Kidney (tissue), 14 donors: ENCODE results near the gene MIB2. TPM values are rescaled to one million over a fixed set of nuclear protein-coding genes. Genes with fewer than 3 reads are reported as not detected.
A peak's percentile ranks its signal among the peaks of the same experiment; 100 is the strongest.

Experiments used
- DNase-seq, 5 donors: peaks; one replicate each; pipeline ENCODE4 v3.0.0-alpha.2; 2013 to 2020
- FAIRE-seq: peaks from 2 replicates; lab custom pipeline; 2012; peaks lifted over from hg19 to GRCh38; lab: Jason Lieb, UNC
- H3K27ac ChIP-seq, 2 donors: one replicate each; pipeline ENCODE4 v1.7.0; 2013; ENCODE audit warnings: low read depth in 2 of 2, low read length in 2 of 2, inconsistent platforms in 1 of 2
- H3K27me3 ChIP-seq: one replicate; pipeline ENCODE4 v1.7.1; 2013; ENCODE audit warnings: low read length, inconsistent platforms; ENCODE audit not compliant: control insufficient read depth, insufficient read depth
- H3K36me3 ChIP-seq, 3 donors: one replicate each; pipeline versions ENCODE4 v1.7.0 to v1.7.1; 2013; ENCODE audit warnings: low read length in 3 of 3, control low read depth in 1 of 3, inconsistent platforms in 1 of 3; ENCODE audit not compliant: insufficient read depth in 3 of 3, control insufficient read depth in 2 of 3
- H3K4me1 ChIP-seq, 3 donors: one replicate each; pipeline versions ENCODE4 v1.7.0 to v1.7.1; 2013; ENCODE audit warnings: low read length in 3 of 3, inconsistent platforms in 1 of 3, low read depth in 1 of 3; ENCODE audit not compliant: control insufficient read depth in 2 of 3, insufficient read depth in 2 of 3
- H3K4me3 ChIP-seq, 3 donors: one replicate each; pipeline versions ENCODE4 v1.7.0 to v1.8.1; 2013; ENCODE audit warnings: low read length in 3 of 3, control low read depth in 1 of 3, inconsistent platforms in 1 of 3
- H3K9ac ChIP-seq, 3 donors: one replicate each; pipeline versions ENCODE4 v1.7.0 to v1.7.1; 2013; ENCODE audit warnings: low read length in 3 of 3, control low read depth in 1 of 3, inconsistent platforms in 1 of 3
- H3K9me3 ChIP-seq, 3 donors: one replicate each; pipeline versions ENCODE4 v1.7.0 to v1.7.1; 2013; ENCODE audit warnings: low read length in 3 of 3, control low read depth in 1 of 3, inconsistent platforms in 1 of 3; ENCODE audit not compliant: control insufficient read depth in 2 of 3, insufficient read depth in 1 of 3
- CTCF ChIP-seq: IDR thresholded peaks from 3 replicates; pipeline ENCODE4 v1.5.1; 2012; ENCODE audit warnings: mild to moderate bottlenecking, moderate library complexity, borderline replicate concordance; ENCODE audit not compliant: insufficient read depth; ENCODE audit errors: extremely low read depth
- intact Hi-C: fragments of 100-400 bp; cut with DNase I; formaldehyde crosslinking; loops from one replicate; pipeline ENCODE4 v1.11.1; 2022
- polyA plus RNA-seq: library from polyadenylated mRNA; stranded (reverse); fragments of 350-450 nt; fragmentation: Illumina TruSeq; extraction: RNeasy Lipid Tissue Mini Kit (QIAGEN cat#74804); gene quantifications from one replicate; pipeline ENCODE4 v1.2.3, GENCODE V29; 2014; ENCODE audit warnings: low read depth, low replicate concordance; ENCODE audit not compliant: insufficient read depth
- total RNA-seq: library from RNA; stranded (reverse); fragmentation: NEBNext Ultra II Directional; extraction: Animal tissue kit (Norgen Biotek cat#: 25700); gene quantifications from one replicate; pipeline ENCODE4 v1.2.1, GENCODE V29; 2021
- donor health status: control.
- donor health status: control.
- donor health status: control.
- donor health status: control.
- donor health status: control.
- donor health status: DM: yes; HTN: yes; CAD: no.
- donor health status: Normal renal cell carcinoma (clear cell type).

MIB2 gene
- total and polyA plus RNA-seq, 2 donors from 2014 or later: 35.6 to 61.6 TPM

GRCh38 chr1:1598051-1598719 lies 17.1 kb upstream of the MIB2 start:
- Histone ChIP-seq H3K27me3 (peaks cover 11% of the 10 kb centered on the region), H3K27ac (no peak overlapping the region), H3K9ac (peak overlapping the region in 1 of 3 donors; percentile 12), H3K9me3 (no peaks in the 10 kb centered on the region), H3K4me1 (peaks cover 0 to 17% (median 0%) of the 10 kb centered on the region in 3 donors), H3K36me3 (no peaks in the 10 kb centered on the region), H3K4me3 (no peak overlapping the region)
- DNase-seq (no peak), FAIRE-seq (no peak)
- intact Hi-C loops: no loop called here
- TF ChIP-seq CTCF: no peak

GRCh38 chr1:1598720-1599029 lies 16.6 kb upstream of the MIB2 start:
- no peaks in the 10 kb centered on the region for H3K9me3 ChIP-seq
- H3K27me3 ChIP-seq: peaks cover 11% of the 10 kb centered on the region
- no peak overlapping the region for H3K4me3 ChIP-seq
- intact Hi-C loops: no loop called here
- peaks cover 0 to 17% (median 0%) of the 10 kb centered on the region in 3 donors for H3K4me1 ChIP-seq
- no peak overlapping the region for H3K9ac ChIP-seq
- no peak for TF ChIP-seq CTCF
- no peak overlapping the region for H3K27ac ChIP-seq
- DNase-seq: no peak
- H3K36me3 ChIP-seq: no peaks in the 10 kb centered on the region
- no peak for FAIRE-seq

GRCh38 chr1:1599030-1599934 lies 16.0 kb upstream of the MIB2 start:
- peak in 3 of 5 donors; percentile 27 to 68 (median 54) for DNase-seq
- intact Hi-C loops: no loop called here
- H3K4me3 ChIP-seq: no peak overlapping the region

More at GRCh38 chr1:1599030-1599934, 16.0 kb upstream of the MIB2 start:
- Histone ChIP-seq H3K4me1 (peaks cover 0 to 17% (median 0%) of the 10 kb centered on the region in 3 donors), H3K9ac (no peak overlapping the region), H3K9me3 (no peaks in the 10 kb centered on the region), H3K27ac (no peak overlapping the region), H3K36me3 (no peaks in the 10 kb centered on the region), H3K27me3 (peaks cover 11% of the 10 kb centered on the region)
- FAIRE-seq: no peak
- TF ChIP-seq CTCF: no peak
